Osteoblast (primary cell): Measurements from ENCODE around the gene IFNL4. TPM values are rescaled to one million over a fixed set of nuclear protein-coding genes. Genes with fewer than 3 reads are reported as not detected.
A peak's percentile ranks its signal among the peaks of the same experiment; 100 is the strongest.

Source experiments
- DNase-seq: peaks from one replicate; pipeline ENCODE4 v3.0.0; 2011; ENCODE audit warnings: low spot score, mixed read lengths; ENCODE audit not compliant: insufficient read length; ENCODE audit errors: missing footprints
- H2AFZ ChIP-seq: 2 replicates; pipeline ENCODE4 v1.6.0; 2011; ENCODE audit warnings: mild to moderate bottlenecking, low read length
- H3K27ac ChIP-seq: 2 replicates; pipeline ENCODE4 v1.5.1; 2011; ENCODE audit warnings: mild to moderate bottlenecking, low read depth, low read length, moderate library complexity
- H3K27me3 ChIP-seq: 2 replicates; pipeline ENCODE4 v1.6.0; 2012; ENCODE audit warnings: mild to moderate bottlenecking, control low read depth, inconsistent platforms, low read length, moderate library complexity; ENCODE audit not compliant: insufficient read depth
- H3K36me3 ChIP-seq: 2 replicates; pipeline ENCODE4 v1.5.1; 2011; ENCODE audit warnings: mild to moderate bottlenecking, low read length, control low read depth, moderate library complexity; ENCODE audit not compliant: insufficient read depth
- H3K4me1 ChIP-seq: 2 replicates; pipeline ENCODE4 v1.5.1; 2011; ENCODE audit warnings: mild to moderate bottlenecking, low read length, control low read depth, moderate library complexity; ENCODE audit not compliant: insufficient read depth
- H3K4me2 ChIP-seq: 2 replicates; pipeline ENCODE4 v1.6.0; 2011; ENCODE audit warnings: mild to moderate bottlenecking, low read length; ENCODE audit not compliant: insufficient read depth
- H3K4me3 ChIP-seq: fragments of 200-600 bp; sonication (generic); 3 replicates; pipeline ENCODE4 v1.5.1; 2012; ENCODE audit warnings: mild to moderate bottlenecking, low read length, inconsistent platforms; ENCODE audit not compliant: insufficient read depth
- H3K79me2 ChIP-seq: 2 replicates; pipeline ENCODE4 v1.6.0; 2012; ENCODE audit warnings: mild to moderate bottlenecking, low read length, control low read depth, inconsistent platforms; ENCODE audit not compliant: insufficient read depth
- H3K9me3 ChIP-seq: 2 replicates; pipeline ENCODE4 v1.5.1; 2011; ENCODE audit warnings: low read depth, low read length, control low read depth
- H4K20me1 ChIP-seq: 2 replicates; pipeline ENCODE4 v1.6.0; 2012; ENCODE audit warnings: mild to moderate bottlenecking, low read length, control low read depth; ENCODE audit not compliant: insufficient read depth
- CTCF ChIP-seq: IDR thresholded peaks from 2 replicates; pipeline ENCODE4 v1.5.1; 2011; ENCODE audit warnings: mild to moderate bottlenecking, low read depth, low read length, moderate library complexity; ENCODE audit errors: extremely low read depth
- total RNA-seq: library from RNA; depleted of rRNA; stranded (reverse); fragments of >200 nt; gene quantifications from 2 replicates; pipeline ENCODE4 v1.2.3, GENCODE V29; 2012

Gene IFNL4
- total RNA-seq, 1 donor, result not detected

DNA sequence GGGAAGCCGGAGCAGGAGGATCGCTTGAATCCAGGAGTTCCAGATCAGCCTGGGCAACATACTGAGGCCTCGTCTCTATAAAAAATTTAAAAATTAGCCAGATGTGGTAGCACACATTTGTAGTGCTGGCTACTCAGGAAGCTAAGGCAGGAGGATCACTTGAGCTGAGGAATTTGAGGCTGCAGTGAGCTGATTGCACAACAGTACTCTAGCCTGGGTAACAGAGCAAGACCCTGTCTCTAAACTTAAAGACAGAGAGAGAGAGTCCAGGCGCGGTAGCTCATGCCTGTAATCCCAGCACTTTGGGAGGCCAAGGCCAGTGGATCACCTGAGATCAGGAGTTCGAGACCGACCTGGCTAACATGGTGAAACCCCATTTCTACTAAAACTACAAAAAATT lies 8.2 kb downstream of the IFNL4 start:
- Histone ChIP-seq H3K79me2 (no peaks in the 10 kb centered on the region), H4K20me1 (no peaks in the 10 kb centered on the region), H3K27ac (no peak overlapping the region), H3K4me3 (no peak overlapping the region), H2AFZ (no peak overlapping the region), H3K27me3 (peaks cover 5% of the 10 kb centered on the region), H3K36me3 (no peaks in the 10 kb centered on the region), H3K4me2 (no peak overlapping the region), H3K4me1 (no peaks in the 10 kb centered on the region), H3K9me3 (no peaks in the 10 kb centered on the region)
- no peak for DNase-seq
- TF ChIP-seq CTCF, result no peak

GRCh38 chr19:39238944-39239343 lies 9.7 kb downstream of the IFNL4 start:
- Histone ChIP-seq H3K79me2 (no peaks in the 10 kb centered on the region), H3K4me1 (no peaks in the 10 kb centered on the region), H3K27me3 (peaks cover 5% of the 10 kb centered on the region), H2AFZ (no peak overlapping the region), H4K20me1 (no peaks in the 10 kb centered on the region), H3K9me3 (no peaks in the 10 kb centered on the region), H3K4me2 (no peak overlapping the region), H3K36me3 (no peaks in the 10 kb centered on the region), H3K27ac (no peak overlapping the region), H3K4me3 (no peak overlapping the region)
- no peak for DNase-seq
- TF ChIP-seq CTCF, result no peak

GRCh38 chr19:39238209-39238608 lies 10.4 kb downstream of the IFNL4 start:
- no peak for TF ChIP-seq CTCF
- Histone ChIP-seq H3K4me1 (no peaks in the 10 kb centered on the region), H3K27ac (no peak overlapping the region), H2AFZ (no peak overlapping the region), H3K4me2 (no peak overlapping the region), H3K36me3 (no peaks in the 10 kb centered on the region), H3K4me3 (no peak overlapping the region), H3K79me2 (no peaks in the 10 kb centered on the region), H4K20me1 (no peaks in the 10 kb centered on the region), H3K9me3 (no peaks in the 10 kb centered on the region), H3K27me3 (peaks cover 5% of the 10 kb centered on the region)
- no peak for DNase-seq

DNA sequence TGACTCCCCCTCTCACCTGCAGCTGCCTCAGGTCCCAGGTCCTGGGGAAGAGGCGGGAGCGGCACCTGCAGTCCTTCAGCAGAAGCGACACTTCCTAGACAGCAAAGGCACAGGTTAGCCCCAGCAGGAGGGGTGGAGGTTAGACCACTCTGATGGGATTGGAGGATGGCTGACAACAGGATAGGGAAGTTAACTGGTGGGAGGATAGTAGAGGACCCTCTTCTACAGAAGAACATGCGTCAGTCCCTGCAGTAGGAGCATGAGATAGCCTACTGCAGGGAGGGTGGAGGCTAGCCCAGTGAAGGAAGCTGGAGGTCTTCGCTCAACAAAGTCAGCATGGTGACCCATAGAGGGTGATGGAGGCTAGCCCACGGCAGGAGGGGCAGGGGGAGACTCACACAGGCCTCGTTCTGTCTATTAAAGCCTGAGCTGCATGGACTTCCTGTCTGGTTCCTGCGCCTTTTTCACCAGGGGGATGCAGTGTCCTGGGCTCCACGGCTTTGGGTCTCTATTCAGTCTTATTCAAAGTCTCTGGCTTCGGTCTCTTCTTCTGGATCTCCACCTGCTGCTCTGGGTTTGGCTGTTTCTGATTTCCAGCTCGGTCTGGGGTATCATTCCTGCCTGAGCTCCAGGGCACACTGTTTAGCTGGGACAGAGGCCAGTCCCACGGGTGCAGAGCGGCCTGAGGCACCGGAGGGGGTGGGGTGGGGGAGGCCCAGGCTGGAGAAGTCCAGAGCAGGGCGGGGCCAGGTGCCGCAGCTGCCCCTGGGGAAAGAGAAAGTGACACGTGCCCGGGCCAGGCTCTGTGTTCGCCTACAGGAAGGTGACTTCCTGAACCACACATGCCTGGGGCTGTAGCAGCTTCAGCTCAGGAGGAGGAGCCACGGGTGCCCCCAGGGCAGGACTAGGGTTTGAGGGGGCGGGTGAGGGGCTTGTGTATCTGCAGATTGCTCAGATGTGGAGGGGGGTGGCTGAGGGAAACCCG lies 11.2 kb downstream of the IFNL4 start:
- Histone ChIP-seq H3K4me2 (no peak overlapping the region), H3K36me3 (no peaks in the 10 kb centered on the region), H2AFZ (no peak overlapping the region), H4K20me1 (no peaks in the 10 kb centered on the region), H3K9me3 (no peaks in the 10 kb centered on the region), H3K4me3 (no peak overlapping the region), H3K27me3 (peaks cover 5% of the 10 kb centered on the region), H3K79me2 (no peaks in the 10 kb centered on the region), H3K27ac (no peak overlapping the region), H3K4me1 (no peaks in the 10 kb centered on the region)
- TF ChIP-seq CTCF, result no peak
- peak; percentile 52 for DNase-seq
